GM19099 (cell line): ENCODE results near the gene ZNF655.

Experiments used
- POLR2A ChIP-seq: IDR thresholded peaks from 3 replicates; pipeline ENCODE4 v1.6.1; 2011; ENCODE audit warnings: low read depth; ENCODE audit not compliant: insufficient read length; ENCODE audit errors: extremely low read depth

Gene ZNF655, protein sequence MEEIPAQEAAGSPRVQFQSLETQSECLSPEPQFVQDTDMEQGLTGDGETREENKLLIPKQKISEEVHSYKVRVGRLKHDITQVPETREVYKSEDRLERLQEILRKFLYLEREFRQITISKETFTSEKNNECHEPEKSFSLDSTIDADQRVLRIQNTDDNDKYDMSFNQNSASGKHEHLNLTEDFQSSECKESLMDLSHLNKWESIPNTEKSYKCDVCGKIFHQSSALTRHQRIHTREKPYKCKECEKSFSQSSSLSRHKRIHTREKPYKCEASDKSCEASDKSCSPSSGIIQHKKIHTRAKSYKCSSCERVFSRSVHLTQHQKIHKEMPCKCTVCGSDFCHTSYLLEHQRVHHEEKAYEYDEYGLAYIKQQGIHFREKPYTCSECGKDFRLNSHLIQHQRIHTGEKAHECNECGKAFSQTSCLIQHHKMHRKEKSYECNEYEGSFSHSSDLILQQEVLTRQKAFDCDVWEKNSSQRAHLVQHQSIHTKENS

DNA sequence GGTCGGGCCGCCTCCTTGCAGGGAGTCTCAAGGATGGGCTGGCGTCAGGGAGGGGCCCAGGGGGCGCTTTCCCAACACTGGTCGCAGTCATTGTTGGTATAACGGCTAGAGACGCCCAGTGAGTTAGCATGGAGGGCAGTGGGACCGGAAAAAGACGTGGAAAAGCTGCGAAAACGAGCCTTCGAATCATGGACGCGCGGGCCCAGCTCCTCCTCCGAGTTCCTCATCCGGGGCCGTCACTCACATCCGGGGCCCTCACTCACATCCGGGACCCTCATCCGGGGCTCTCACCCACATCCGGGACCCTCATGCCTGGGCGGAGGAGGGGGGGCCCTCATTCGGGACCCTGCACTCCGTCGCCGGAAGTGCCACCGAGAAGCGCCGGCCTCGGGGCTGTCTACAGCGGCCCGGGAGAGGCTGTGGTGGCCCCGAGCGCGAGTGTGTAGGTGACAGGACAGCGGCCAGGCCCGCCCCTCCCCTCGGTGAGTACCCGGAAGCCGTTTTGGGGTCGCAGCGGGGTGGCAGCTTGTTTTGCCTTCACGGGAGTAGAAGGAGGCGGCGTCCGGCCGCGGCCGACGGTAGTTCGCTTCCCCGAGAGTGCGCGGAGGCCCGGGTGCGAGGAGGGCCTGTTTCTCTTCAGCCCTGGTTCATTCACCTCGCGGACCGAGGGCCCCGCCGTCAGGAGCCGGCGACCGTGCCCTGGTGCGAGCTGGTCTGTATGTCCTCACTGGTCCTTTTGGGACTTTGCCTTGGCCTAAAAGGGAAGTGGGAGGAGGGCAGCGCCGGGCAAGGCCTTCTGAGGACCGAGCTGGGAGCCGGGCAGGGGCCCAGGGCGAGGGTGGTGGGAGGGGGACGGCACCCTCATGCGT, at the start of gene ZNF655:
ZNF655 (plus strand) TSS at position 337 of the 869 bp plus-strand sequence. CDS start 1,918 bp downstream, outside the sequence.
- TF ChIP-seq POLR2A: peak; percentile 94

DNA sequence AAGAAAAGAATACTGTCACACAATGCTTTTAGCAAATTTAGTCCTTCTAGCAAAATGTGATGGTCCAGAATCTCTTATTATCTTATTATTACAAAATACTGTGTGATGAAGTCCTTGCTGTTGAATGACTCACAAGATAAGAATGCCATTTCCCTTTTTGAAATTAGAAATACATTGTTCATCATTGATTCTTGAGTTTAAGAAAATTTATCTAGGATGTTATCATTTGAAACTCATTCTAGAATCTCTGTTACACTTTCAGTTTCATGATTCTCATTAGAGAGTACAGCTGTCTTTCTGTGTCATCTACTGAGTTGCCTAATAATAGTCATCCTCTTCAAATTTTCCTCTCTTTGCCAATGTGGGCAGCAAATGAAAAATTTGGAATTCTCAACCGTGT, 44.4 kb upstream of the ZNF655 start:
- no peak for TF ChIP-seq POLR2A

DNA sequence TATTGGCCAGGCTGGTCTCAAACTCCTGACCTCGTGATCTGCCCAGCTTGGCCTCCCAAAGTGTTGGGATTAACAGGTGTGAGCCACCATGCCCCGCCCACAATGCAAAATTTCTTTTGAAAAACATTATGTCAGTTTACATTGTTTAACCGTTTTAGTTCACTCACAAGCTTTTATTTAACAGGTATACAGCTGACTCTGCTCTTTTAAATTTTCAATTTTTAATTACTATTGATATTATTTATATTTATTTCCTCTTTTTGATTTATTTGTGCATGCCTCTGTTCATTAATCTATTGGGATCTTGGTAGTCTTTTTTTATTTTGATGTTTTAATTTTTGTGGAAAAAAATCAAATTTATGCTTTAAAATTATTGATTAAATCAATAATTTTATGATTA, 37.0 kb upstream of the ZNF655 start:
- TF ChIP-seq POLR2A: no peak

DNA sequence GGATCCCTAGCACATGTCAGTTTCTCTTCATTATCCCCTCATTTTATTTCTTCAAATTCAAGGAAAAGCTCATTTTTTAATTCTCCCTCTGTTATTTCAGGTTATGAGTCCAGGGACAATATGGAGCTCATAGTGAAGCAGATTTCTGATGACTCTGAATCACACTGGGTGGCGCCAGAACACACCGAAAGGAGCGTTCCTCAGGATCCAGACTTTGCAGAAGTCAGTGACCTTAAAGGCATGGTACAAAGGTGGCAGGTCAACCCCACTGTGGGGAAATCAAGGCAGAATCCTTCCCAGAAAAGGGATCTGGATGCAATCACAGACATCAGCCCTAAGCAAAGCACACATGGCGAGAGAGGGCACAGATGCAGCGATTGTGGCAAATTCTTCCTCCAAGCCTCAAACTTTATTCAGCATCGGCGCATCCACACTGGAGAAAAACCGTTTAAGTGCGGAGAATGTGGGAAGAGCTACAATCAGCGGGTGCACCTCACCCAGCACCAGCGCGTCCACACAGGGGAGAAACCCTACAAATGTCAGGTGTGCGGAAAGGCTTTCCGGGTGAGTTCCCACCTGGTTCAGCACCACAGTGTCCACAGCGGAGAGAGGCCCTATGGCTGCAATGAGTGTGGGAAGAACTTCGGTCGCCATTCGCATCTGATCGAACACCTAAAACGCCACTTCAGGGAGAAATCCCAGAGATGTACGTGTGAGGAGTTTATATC, 32.6 kb upstream of the ZNF655 start:
- TF ChIP-seq POLR2A: no peak

DNA sequence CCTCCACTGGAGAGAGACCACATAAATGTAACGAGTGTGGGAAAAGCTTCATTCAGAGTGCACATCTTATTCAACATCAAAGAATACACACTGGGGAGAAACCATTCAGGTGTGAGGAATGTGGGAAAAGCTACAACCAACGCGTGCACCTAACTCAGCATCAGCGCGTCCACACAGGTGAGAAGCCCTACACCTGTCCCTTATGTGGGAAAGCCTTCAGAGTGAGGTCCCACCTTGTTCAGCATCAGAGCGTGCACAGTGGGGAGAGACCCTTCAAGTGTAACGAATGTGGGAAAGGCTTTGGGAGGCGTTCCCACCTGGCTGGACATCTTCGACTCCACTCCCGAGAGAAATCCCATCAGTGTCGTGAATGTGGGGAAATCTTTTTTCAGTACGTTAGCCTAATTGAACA, 27.1 kb upstream of the ZNF655 start:
- TF ChIP-seq POLR2A: no peak

DNA sequence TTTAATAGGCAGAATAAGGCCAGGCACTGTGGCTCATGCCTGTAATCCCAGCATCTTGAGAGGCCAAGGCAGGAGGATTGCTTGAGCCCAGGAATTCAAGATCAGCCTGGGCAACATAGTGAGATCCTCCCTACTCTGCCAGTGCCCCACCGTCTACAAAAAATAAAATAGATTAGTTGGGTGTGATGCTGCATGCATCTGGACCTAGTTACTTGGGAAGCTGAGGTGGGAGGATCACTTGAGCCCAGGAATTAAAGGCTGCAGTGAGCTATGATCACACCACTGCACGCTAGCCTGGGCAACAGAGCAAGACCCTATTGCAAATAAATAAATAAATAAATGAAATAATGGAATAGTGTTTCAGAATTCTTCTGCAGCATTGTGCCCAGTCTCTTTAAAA, 22.8 kb upstream of the ZNF655 start:
- no peak for TF ChIP-seq POLR2A

DNA sequence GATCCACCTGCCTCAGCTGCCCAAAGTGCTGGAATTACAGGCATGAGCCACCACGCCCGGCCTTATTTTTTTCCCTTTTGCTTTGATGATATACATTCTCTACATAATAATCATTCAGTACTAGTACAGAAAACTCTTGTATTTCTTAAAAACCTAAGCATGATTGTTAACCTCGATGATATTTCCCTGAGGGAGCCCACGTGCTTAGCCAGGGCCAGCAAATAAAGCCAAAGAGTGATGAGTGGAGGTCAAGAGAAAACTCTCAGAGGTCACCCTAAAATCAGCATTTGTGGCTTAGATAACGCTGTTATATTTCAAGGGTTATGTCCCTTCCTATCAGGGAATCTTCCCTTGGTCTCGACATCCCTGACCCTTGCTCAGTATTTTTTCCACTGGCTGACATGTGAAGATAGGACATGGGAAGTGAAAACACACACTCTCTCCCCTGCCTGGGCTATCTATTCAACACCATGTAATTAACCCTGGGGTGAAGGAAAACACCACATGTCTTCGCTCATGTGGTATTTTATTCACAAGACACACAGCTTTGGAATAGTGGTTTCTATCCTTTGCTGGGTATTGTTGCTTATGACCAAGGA, 19.1 kb upstream of the ZNF655 start:
- no peak for TF ChIP-seq POLR2A

DNA sequence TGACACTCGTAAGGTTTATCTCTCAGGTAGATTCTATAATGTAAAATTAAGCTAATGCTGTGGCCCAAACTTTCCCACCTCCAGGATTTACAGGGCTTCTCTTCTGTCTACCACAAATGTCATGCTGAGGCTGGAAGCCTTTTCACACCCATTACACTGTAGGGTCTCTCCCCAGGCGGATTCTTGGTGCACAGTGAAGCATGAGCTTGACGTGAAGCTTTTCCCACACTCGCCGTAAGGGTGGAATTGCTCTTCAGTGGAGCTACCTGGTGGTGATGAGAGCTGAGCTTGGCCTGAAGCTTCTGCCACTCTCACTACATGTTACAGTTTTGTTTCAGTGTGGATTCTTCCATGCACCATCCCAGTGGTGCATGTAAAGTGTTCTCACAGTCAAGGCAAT, 17.9 kb upstream of the ZNF655 start:
- TF ChIP-seq POLR2A: no peak

DNA sequence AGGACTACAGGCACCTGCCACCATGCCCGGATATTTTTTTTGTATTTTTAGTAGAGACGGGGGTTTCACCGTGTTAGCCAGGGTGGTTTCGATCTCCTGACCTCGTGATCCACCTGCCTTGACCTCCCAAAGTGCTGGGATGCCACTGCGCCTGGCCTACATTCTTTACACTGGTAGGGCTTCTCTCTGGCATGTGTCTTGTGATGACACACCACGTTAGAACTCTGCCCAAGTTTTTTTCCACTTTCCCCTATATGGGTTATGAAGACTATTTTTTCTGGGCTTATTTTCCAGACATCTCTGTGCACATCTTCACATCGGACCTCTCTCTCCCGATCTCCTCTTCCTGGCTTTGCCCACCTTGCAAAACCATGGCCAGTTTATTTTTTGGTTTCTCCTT, 17.2 kb upstream of the ZNF655 start:
- TF ChIP-seq POLR2A: no peak

DNA sequence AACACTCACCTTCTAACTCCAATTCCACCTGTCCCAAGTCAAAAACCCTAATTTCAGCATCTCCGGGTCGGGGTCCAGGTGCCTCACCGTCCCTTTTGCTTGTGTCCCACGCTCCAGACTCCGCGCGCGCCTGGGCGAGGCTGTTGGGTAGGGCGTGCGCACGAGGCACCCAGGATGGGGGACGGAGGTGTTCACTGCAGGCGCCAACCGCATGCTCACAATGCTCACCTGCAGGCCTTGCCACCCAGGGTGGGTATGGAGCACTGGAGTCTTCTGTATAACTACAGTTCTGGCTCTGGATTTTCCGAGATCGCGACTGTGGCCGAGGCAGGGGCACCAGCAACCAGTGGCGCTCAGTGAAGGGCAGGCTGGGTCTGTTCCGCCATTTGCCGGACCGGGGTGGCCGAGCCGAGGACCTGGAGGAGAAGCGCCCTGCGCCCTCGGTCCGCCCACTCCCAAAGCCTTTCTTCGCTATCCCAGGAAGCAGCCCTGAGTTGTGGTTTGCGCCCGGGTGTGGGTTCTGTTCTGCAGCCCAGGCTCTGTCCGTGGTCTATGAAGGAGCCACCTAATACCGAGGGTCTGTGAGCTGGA, 15.3 kb upstream of the ZNF655 start:
- TF ChIP-seq POLR2A: no peak

DNA sequence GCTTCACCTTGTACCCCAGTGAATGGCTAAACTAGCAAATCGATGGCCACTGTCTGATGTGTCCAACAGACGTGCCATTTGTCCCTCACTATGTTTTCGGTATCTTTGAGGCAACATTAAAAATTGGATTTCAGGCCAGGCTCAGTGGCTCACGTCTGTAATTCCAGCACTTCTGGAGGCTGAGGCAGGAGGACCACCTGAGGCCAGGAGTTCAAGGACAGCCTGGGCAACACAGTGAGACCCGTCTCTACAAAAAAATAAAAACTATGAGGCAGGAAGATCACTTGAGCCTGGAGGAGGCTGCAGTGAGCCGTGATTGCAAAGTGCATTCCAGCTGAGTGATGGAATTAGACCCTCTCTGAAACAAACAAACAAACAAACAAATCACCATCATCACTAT, 14.5 kb upstream of the ZNF655 start:
- no peak for TF ChIP-seq POLR2A

DNA sequence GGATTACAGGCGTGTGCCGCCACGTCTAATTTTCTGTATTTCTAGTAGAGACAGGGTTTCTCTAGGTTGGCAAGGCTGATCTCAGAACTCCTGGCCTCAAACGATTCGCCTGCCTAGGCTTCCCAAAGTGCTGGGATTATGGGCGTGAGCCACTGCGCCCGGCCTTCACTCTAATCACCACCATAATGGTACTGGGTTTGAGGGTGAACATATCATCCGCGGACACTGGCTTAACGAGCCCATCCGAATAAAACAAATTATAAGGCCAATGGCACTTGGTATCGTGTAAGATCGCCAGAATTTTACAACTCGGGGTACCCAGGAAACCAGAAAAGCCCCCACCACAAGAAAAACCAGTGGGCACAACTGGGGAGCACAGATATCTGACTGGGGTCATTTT, 7.1 kb upstream of the ZNF655 start:
- TF ChIP-seq POLR2A: no peak

DNA sequence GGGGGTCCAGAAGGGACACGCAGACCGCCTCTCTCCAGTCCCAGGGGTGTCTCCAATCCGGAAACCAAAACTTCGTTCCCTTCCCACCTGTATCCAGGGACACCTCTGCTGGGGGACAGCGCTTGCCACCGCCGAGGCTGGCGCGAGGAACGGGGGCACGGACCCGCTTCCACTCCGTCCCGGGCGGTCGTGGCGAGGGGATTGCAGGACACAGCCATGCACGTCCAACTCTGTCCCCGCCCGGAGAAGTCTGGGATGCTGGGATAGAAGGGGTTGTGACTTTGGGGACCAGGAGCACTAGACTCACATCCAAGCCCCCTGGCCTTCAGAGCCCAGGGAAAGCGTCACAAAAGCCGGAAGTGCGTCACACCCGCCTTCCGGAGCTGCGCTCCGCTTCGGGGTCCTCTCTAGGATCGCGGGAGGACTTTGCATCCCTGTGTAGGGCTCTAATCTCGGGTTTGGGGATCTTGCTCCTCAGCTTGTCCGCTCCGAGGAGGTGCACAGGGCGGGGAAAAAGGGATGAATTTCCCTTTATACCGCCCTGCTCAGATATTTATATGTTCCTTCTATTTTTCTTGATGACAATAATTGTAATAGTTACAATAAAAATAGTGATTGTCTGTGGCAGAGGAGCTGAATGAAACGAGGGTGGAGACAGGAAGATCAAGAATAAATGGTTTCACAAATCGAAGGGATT, 6.5 kb upstream of the ZNF655 start, which contains the start of gene FAM200A:
FAM200A (minus strand) TSS at position 348 of the 697 bp plus-strand sequence. CDS start 3,707 bp downstream, outside the sequence.
- TF ChIP-seq POLR2A: peak; percentile 93

DNA sequence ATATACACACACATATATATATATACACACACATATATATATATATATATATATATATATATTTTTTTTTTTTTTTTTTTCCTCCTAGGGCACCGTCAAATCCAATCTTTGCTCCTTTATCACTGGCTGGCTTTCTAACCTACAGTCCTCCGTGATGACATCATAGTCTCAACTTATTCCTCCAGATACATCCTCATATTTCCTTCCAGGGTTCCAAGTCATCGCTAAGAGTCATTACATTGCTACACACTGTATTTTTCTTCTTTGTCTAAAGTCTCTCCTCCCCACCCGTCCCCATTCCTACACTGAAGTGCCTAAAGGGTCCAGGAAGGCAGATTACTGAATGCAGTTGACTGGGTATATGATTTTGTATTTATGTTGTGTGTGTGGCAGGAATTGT, 5.4 kb upstream of the ZNF655 start:
- no peak for TF ChIP-seq POLR2A
